ENCODE measurements around the gene DOP1A.

GRCh38 chr6:83061190-83061589 lies 6.3 kb upstream of the DOP1A start:
- TF ChIP-seq EP300 (IDR thresholded peaks at IDR 0.05; ENCODE audit: borderline replicate concordance) = no peak
- TF ChIP-seq REST (IDR thresholded peaks at IDR 0.05; ENCODE audit: low read depth) = no peak
- TF ChIP-seq MAX (IDR thresholded peaks at IDR 0.05) = no peak
- no peak for TF ChIP-seq TAF1 (IDR thresholded peaks at IDR 0.05; ENCODE audit: low read depth)
- no peak for TF ChIP-seq YY1 (IDR thresholded peaks at IDR 0.05; ENCODE audit: low read depth)
- no peak for TF ChIP-seq USF1 (IDR thresholded peaks at IDR 0.05)
- no peak for TF ChIP-seq TEAD4 (IDR thresholded peaks at IDR 0.05)
- TF ChIP-seq CEBPB (IDR thresholded peaks at IDR 0.05) = no peak
- TF ChIP-seq RAD21 (IDR thresholded peaks at IDR 0.05; ENCODE audit: low read depth) = no peak
- TF ChIP-seq NFIC (IDR thresholded peaks at IDR 0.05) = no peak
- no peak for TF ChIP-seq FOXM1 (IDR thresholded peaks at IDR 0.05; ENCODE audit: borderline replicate concordance, low read depth)
- no peak for TF ChIP-seq ZBTB7A (IDR thresholded peaks at IDR 0.05; ENCODE audit: low read depth)
